ENCODE results near the gene PICALM. TPM values are rescaled to one million over a fixed set of nuclear protein-coding genes. Genes with fewer than 3 reads are reported as not detected.
A peak's percentile ranks its signal among the peaks of the same experiment; 100 is the strongest.

Gene PICALM
- total and polyA plus RNA-seq, 3 donors from 2014 or later, result 156 to 237 (median 217) TPM

GRCh38 chr11:86062719-86063118 lies 6.2 kb downstream of the PICALM start:
- DNase-seq, result no peak
- Histone ChIP-seq H3K4me1 (peaks cover 5% of the 10 kb centered on the region), H3K9me3 (no peaks in the 10 kb centered on the region), H3K36me3 (ENCODE audit: low read depth, missing control alignments) (no peaks in the 10 kb centered on the region), H3K4me3 (no peak overlapping the region), H3K27ac (peak overlapping the region in 1 of 2 donors; percentile 73), H3K27me3 (no peaks in the 10 kb centered on the region)
- intact Hi-C loops (cut with DNase I; ENCODE audit: low total_unique reads), result no loop called here
- 26 to 32% methylated on average over 3 of the region's 3 CpGs for WGBS, 2 donors
- TF ChIP-seq POLR2A (IDR thresholded peaks at IDR 0.05), result no peak
- TF ChIP-seq CTCF (IDR thresholded peaks at IDR 0.05), result no peak

DNA sequence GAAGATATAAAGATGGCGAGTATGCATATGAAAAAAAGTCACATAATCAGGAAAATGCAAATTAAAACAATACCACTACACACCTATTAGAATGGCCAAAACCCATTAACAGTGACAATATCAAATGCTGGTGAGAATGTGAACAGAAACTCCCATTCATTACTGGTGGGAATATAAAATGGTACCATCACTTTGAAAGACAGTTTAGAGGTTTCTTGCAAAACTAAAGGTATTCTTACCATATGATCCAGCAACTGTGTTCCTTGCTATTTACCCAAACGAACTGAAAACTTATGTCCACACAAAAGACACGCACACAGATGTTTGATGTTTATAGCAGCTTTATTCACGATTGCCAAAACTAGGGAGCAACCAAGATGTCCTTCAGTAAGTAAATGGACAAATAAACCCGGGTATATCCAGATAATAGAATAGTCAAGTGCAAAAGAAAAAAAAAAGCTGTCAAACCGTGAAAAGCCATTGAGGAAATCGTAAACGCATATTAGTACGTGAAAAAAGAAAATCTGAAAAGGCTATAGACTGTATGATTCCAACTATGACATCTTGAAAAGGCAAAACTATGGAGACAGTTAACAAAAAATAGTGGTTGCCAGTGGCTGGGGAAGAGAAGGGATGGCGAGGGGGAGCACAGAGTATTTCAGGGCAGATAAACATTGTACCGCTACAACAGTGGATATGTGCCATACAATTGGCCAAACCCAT lies 7.2 kb downstream of the PICALM start:
- Histone ChIP-seq H3K27me3 (no peaks in the 10 kb centered on the region), H3K9me3 (no peaks in the 10 kb centered on the region), H3K36me3 (ENCODE audit: low read depth, missing control alignments) (no peaks in the 10 kb centered on the region), H3K27ac (peak overlapping the region; percentile 4 to 73), H3K4me1 (peaks cover 5% of the 10 kb centered on the region), H3K4me3 (no peak overlapping the region)
- 84 to 86% methylated on average over 11 of the region's 11 CpGs for WGBS, 2 donors
- TF ChIP-seq CTCF (IDR thresholded peaks at IDR 0.05) (no peak), POLR2A (IDR thresholded peaks at IDR 0.05) (no peak)
- no peak for DNase-seq
- intact Hi-C loops (cut with DNase I; ENCODE audit: low total_unique reads), result no loop called here

DNA sequence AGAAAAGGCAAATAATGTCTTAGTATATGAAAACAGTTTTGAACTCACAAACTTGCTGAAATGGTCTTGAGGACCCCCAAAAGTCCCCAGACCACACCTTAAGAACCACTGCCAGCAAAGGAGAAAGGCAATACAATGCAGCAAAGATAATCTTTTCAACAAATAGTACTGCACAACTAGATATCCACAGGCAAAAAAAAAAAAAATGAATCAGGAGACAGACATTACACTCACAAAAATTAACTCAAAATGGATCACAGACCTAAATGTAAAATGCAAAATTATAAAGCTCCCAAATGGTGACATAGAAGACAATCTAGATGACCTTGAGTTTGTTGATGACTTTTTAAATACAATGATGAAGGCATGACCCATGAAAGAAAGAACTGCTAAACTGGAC lies 8.3 kb downstream of the PICALM start:
- H3K4me1 ChIP-seq, result peaks cover 5% of the 10 kb centered on the region
- no peaks in the 10 kb centered on the region for H3K27me3 ChIP-seq
- H3K4me3 ChIP-seq, result no peak overlapping the region
- no peaks in the 10 kb centered on the region for H3K9me3 ChIP-seq
- TF ChIP-seq CTCF (IDR thresholded peaks at IDR 0.05) (no peak), POLR2A (IDR thresholded peaks at IDR 0.05) (no peak)
- H3K36me3 ChIP-seq (ENCODE audit: low read depth, missing control alignments), result no peaks in the 10 kb centered on the region
- DNase-seq, result no peak
- H3K27ac ChIP-seq, result peak overlapping the region in 1 of 2 donors; percentile 31
- intact Hi-C loops (cut with DNase I; ENCODE audit: low total_unique reads), result no loop called here

DNA sequence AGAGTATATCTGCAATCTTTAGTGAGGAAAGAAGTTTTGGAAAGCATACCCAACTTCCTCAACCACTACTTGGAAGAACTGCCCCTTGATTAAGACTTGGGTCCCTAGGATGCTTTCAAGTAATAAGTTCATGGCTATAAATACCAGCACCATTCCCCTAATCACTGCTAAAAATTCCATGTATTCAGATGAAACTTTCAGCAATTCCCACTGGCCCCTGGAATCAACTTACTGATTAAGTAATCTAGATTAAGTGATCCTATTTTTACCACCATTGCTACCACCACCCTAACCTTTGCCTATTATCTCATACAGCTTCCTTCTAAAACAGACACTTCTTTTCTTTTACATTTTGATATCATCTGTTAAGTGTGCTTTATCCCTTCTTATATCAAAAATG lies 10.5 kb downstream of the PICALM start:
- H3K4me3 ChIP-seq, result no peak overlapping the region
- no peaks in the 10 kb centered on the region for H3K9me3 ChIP-seq
- H3K27ac ChIP-seq, result no peak overlapping the region
- no peak for DNase-seq
- intact Hi-C loops (cut with DNase I; ENCODE audit: low total_unique reads), result no loop called here
- peaks cover 5% of the 10 kb centered on the region for H3K4me1 ChIP-seq
- no peaks in the 10 kb centered on the region for H3K27me3 ChIP-seq
- TF ChIP-seq CTCF (IDR thresholded peaks at IDR 0.05), result no peak
- TF ChIP-seq POLR2A (IDR thresholded peaks at IDR 0.05), result no peak
- no peaks in the 10 kb centered on the region for H3K36me3 ChIP-seq (ENCODE audit: low read depth, missing control alignments)

GRCh38 chr11:86056351-86056854 lies 12.5 kb downstream of the PICALM start:
- Histone ChIP-seq H3K9me3 (no peaks in the 10 kb centered on the region), H3K36me3 (ENCODE audit: low read depth, missing control alignments) (no peaks in the 10 kb centered on the region), H3K27ac (no peak overlapping the region), H3K27me3 (no peaks in the 10 kb centered on the region), H3K4me1 (peaks cover 7% of the 10 kb centered on the region), H3K4me3 (no peak overlapping the region)
- DNase-seq, result no peak
- no peak for TF ChIP-seq POLR2A (IDR thresholded peaks at IDR 0.05)
- TF ChIP-seq CTCF (IDR thresholded peaks at IDR 0.05), result no peak
- intact Hi-C loops (cut with DNase I; ENCODE audit: low total_unique reads), result no loop called here
- 88 to 97% methylated on average over 1 of the region's 1 CpG for WGBS, 2 donors

Measured in testis (tissue), 3 donors.